GM12891 (cell line): ENCODE measurements around the gene MSI2.

Source experiments
- POLR2A ChIP-seq: IDR thresholded peaks from 2 replicates; pipeline ENCODE4 v1.6.1; 2011; ENCODE audit warnings: low read depth, low read length, control low read depth
- POLR2AphosphoS5 ChIP-seq: IDR thresholded peaks from 2 replicates; pipeline ENCODE4 v1.6.1; 2011; ENCODE audit warnings: low read depth, low read length, control low read depth
- POU2F2 ChIP-seq: IDR thresholded peaks from 2 replicates; pipeline ENCODE4 v1.6.1; 2011; ENCODE audit warnings: low read depth, mild to moderate bottlenecking, control low read depth, low read length, moderate library complexity
- SPI1 ChIP-seq: IDR thresholded peaks from 2 replicates; pipeline ENCODE4 v1.6.1; 2011; ENCODE audit warnings: low read depth, low read length, control low read depth
- TAF1 ChIP-seq: IDR thresholded peaks from 2 replicates; pipeline ENCODE4 v1.6.1; 2011; ENCODE audit warnings: low read depth, low read length, control low read depth

GRCh38 chr17:57305908-57306504 lies 49.7 kb downstream of the MSI2 start:
- TF ChIP-seq POLR2A (no peak), POLR2AphosphoS5 (no peak), TAF1 (no peak), SPI1 (no peak), POU2F2 (no peak)
